HG02763 (cell line): ENCODE data around the gene MCUB.
"Not testable (repeated sequence)": the region's sequence is repeated elsewhere in the genome, so short reads cannot be mapped to it uniquely, and the experiment has no call there.

Experiments used
- ATAC-seq: cut with Tn5 transposase; IDR thresholded peaks from one replicate; pipeline ENCODE4 v1.9.1; 2021; ENCODE audit warnings: mild to moderate bottlenecking, moderate library complexity; ENCODE audit not compliant: unreplicated experiment

MCUB gene, protein sequence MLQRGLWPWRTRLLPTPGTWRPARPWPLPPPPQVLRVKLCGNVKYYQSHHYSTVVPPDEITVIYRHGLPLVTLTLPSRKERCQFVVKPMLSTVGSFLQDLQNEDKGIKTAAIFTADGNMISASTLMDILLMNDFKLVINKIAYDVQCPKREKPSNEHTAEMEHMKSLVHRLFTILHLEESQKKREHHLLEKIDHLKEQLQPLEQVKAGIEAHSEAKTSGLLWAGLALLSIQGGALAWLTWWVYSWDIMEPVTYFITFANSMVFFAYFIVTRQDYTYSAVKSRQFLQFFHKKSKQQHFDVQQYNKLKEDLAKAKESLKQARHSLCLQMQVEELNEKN

DNA sequence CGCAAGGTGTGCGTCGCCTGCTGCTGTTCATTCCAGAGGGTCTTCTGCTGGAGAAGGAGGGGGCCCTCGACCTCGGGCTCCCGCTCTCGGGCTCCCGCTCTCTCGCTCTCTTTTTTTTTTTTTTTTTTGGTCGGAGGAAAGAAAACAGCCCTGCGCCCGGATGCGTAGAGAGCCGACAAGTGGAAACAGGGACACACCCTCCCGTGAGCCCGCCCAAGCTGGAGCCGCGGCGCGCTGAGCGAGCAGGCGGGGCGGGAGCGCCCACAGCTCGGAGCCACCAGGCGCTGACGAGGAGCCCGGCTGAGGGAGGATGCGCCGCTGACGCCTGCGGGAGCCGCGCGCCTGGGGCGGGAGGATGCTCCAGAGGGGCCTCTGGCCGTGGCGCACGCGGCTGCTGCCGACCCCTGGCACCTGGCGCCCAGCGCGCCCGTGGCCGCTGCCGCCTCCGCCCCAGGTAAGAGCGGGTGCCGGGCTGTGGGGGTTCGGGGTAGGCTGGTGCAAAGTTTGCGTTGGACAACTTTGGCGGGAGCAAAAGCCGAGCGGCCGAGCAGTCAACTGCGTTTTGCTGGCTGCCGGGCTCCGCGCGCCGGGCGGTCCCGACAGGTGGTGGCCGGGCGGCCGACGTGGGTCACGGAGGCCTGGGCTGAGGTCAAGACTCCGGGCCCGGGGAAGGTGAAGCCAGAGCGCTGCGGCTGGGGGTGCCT, at the start of gene MCUB:
Gene MCUB (plus strand): TSS at position 264 of the 704 bp plus-strand sequence. CDS start 92 bp downstream, at position 356.
- ATAC-seq: peak; percentile 87

GRCh38 chr4:109510687-109511086, 49.4 kb upstream of the MCUB start:
- no peak for ATAC-seq

DNA sequence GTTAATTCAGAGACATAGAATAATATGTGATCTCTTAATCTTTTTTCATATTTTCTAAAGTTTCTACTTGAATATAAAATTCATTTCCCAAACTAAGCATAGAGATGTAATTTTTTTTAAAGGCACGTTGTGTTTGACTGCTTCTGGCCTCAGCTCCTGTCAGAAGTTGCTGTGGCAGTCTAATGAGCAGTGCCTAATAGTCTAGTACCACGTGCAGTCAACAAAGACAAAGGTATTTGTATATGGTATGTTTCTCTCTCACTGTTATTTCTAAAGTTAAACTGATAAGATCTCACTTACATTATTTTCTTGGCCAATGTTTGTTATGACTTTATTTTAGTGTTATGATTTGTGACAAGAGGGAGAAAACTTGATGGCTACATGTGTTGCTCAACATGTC, 48.6 kb upstream of the MCUB start:
- ATAC-seq: no peak

DNA sequence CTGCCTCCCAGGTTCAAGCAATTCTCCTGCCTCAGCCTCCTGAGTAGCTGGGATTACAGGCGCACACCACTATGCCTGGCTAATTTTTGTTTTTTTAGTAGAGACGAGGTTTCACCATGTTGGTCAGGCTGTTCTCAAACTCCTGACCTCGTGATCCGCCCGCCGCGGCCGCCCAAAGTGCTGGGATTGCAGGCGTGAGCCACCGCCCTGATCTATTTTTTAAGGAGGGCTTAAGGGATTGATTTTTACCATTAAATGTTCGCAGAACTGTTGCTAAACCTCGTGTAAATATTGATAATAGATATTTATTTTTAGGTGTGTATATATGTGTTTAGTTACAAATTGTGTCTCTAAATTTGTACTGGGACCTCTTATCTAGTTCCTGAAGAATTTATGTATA, 46.7 kb upstream of the MCUB start:
- not testable (repeated sequence) for ATAC-seq

DNA sequence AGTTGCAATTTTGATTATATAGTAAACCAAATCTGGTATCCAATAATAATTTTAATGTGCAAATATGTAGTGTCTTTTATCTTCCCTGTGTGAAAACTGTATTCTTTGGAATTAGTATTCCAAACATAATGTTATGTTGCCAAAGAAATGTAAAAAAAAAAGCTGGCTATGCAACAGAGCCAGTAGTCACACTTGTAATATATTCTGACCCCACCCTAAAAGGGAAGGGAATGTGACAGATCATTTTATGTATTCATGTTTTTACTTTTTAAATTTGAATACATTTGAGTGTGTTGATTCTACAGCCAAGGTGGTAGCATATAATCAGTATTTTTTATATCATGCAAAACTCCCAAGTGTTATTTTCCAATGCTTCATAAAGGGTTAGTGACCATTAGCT, 27.9 kb upstream of the MCUB start:
- ATAC-seq: no peak

- ATAC-seq: no peak
These were observed 14.6 kb upstream of the MCUB start for GRCh38 chr4:109545401-109545800.

- no peak for ATAC-seq
These were observed 12.7 kb upstream of the MCUB start for GRCh38 chr4:109547394-109547793.

- ATAC-seq: no peak
These were observed 11.4 kb upstream of the MCUB start for GRCh38 chr4:109548655-109549054.

DNA sequence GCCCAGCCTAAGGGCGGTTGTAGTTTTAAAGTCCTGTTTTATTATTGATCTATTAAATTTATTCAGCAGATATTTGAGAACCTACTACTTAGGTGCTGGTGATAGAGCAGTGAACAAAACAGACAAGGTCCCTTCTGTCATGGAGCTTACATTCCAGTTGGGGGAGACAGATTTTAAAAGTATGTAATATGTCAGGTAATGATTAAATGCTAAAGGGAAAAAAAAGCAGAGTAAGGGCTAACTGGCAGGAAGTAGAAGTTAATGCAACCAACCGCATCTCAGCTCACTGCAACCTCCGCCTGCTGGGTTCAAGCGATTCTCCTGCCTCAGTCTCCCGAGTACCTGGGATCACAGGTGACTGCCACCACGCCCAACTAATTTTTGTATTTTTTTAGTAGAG, 7.8 kb upstream of the MCUB start:
- no peak for ATAC-seq

DNA sequence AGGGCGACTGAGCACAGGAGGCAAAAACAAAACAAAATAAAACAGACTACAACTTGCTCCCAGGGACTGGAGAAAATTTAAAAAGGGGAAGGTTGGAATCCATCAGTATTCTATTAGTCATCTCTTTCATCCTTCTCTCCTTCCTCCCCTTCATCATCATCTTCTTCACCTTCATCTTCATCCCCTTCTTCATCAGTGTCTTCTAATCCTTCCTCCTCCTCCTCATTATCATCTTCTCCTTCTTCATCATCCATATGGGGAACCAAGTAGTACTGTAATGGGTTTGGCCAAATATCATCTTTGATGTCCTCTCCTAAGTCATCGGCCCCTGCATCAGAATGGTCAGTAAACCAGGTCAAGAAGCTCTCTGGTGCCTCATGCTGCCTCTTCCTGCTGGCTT, 6.9 kb upstream of the MCUB start:
- ATAC-seq: no peak

DNA sequence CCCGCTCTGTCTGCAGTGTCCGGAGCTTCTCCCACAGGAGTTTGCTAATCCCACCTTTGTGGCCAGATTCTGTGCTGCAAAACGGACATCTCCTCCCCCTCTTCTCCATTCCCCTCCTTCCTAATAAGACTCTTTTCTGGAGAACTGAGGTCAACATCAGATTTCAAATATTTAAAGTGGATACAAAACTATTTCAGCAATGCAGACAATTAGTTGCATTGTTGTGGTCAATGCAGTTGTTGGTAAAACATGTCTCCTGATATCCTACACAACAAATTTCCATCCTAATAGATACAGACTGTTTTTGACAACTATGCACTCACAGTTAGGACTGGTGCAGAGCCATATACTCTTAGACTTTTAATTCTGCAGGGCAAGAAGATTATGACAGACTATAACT, 5.1 kb upstream of the MCUB start:
- no peak for ATAC-seq

DNA sequence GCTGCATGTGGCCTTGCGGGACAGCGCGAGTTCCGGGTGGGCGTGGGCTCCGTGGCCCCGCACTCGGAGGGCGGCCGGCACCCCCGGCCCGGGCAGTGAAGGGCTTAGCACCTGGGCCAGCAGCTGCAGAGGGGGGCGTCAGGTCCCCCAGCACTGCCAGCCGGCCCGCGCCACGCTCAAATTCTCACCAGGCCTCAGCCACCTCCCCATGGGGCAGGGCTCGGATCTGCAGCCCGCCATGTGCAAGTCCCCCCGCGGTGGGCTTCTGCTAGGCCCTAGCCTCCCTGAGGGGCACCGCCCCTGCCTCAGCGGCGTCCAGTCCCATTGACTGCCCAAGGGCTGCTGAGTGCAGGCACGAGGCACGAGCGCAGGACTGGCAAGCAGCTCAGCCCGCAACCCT, 2.6 kb upstream of the MCUB start:
- ATAC-seq: no peak

DNA sequence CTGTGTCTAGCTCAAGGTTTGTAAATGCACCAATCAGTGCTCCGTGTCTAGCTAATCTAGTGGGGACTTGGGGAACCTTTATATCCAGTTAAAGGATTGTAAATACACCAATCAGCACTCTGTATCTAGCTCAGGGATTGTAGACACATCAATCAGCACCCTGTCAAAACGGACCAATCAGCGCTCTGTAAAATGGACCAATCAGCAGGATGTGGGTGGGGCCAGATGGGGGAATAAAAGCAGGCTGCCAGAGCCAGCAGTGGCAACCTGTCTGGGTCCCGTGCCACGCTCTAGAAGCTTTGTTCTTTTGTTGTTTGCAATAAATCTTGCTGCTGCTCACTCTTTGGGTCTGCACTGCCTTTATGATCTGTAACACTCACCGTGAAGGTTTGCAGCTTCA, 2.0 kb upstream of the MCUB start:
- not testable (repeated sequence) for ATAC-seq

GRCh38 chr4:109559625-109559982, 442 bp upstream of the MCUB start:
- ATAC-seq: peak; percentile 21

- ATAC-seq: peak; percentile 63
These were observed 828 bp downstream of the MCUB start for GRCh38 chr4:109560687-109561461.

DNA sequence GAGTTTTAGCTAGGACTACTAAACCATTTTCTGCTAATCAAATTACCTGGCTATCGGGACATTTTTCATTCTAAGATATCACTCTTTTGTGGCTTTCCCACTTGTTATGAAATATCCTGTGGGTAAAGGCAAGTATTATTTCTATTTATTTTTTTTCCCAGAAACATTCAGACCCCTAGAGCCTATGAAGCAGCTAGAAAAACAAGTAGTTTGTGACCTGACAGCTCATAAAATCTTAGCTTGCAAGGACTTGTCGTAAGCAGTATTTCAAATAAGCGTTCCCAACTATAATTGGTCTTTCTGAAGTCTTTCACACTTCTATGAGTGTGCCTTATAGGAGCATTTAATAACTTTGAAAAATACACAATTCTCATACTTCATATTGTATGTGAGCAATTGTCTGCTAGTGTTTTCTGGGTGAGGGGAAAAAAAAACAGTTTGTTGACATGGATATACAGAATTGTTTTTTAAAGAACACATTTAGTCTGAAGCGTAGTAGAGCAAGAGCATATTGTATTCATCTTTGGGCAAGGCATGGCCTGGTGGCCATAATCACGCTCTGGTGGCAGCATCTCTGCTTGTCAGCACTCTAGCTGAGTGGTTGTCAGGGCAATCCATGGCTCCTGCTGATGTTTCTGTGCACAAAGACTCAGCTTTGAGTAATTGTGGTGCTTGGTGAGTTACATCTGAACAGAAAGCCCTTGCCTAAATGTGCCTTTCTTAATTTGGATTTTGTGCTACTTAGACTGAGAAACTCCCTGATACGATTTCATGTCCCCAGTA, 2.6 kb downstream of the MCUB start:
- ATAC-seq: no peak

DNA sequence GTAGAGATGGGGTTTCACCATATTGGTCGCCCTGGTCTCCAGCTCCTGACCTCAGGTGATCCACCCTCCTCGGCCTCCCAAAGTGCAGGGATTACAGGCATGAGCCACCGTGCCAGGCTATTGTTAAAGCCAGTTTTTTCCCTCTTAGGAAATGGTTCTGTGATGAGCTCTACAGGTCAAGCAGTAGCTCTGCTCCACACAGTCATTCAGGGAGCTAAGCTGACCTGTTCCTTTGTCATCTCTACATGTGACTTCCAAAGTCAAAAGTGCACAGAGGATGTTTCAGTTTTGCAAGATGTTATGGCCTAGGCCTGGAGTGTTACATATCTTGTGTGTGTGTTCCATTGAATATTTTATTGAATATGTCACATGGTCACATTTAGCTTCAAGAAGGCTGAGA, 11.4 kb downstream of the MCUB start:
- ATAC-seq: no peak

DNA sequence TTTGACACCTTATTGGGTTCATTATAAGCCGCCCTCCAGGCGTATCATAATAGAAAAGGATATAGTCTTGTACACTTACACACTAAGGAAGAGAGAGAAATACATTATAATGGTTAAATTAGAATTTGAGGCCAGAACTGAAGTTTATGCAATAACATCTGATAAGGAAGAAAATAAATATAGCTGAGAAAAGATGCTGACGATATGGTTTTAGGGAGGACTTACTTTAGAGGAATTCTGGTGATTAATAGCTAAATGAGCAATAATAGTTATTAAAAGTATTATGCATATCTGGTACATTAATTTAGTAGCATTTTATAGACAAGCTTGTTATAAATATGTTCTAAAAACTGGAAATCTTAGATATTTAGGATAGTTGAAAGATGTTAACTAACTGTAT, 12.1 kb downstream of the MCUB start:
- ATAC-seq: no peak

GRCh38 chr4:109574443-109574850, 14.4 kb downstream of the MCUB start:
- ATAC-seq: no peak

GRCh38 chr4:109574931-109575804, 15.1 kb downstream of the MCUB start:
- no peak for ATAC-seq
